CD4-positive, alpha-beta T cell (primary cell): ENCODE results near the gene MEX3C. TPM values are rescaled to one million over a fixed set of nuclear protein-coding genes. Genes with fewer than 3 reads are reported as not detected.
A peak's percentile ranks its signal among the peaks of the same experiment; 100 is the strongest.

ENCODE experiments used
- ATAC-seq: fragments of 200-7000 bp; cut with Tn5 transposase; one replicate; pipeline ENCODE4 v1.10.0; 2022; ENCODE audit warnings: mild to moderate bottlenecking; ENCODE audit not compliant: poor library complexity
- CTCF ChIA-PET: fragments of 350-600 bp; sonication (Branson Sonifier 250); formaldehyde crosslinking; loops from one replicate; lab custom pipeline; 2021; ENCODE audit warnings: antibody characterized with exemption, inconsistent platforms; lab: Charles Lee
- POLR2A ChIA-PET: fragments of 350-600 bp; sonication (Branson Sonifier 250); formaldehyde crosslinking; loops from one replicate; lab custom pipeline; 2021; ENCODE audit warnings: antibody characterized with exemption, inconsistent platforms; lab: Charles Lee
- DNase-seq, 14 experiments: peaks; one replicate each; pipeline ENCODE4 v3.0.0-alpha.2; 2013 to 2020; ENCODE audit warnings: mixed read lengths in 2 of 14
- H3K27ac ChIP-seq, 2 donors: one replicate each; pipeline versions ENCODE4 v1.5.1 to v1.7.0; 2013; ENCODE audit warnings: low read length in 2 of 2, low read depth in 1 of 2, mild to moderate bottlenecking in 1 of 2
- H3K27me3 ChIP-seq, 2 experiments: 1 replicate in 1 of 2; 2 replicates in 1 of 2; pipeline versions ENCODE4 v1.6.1 to v1.7.0; 2013; ENCODE audit warnings: low read length in 2 of 2, control low read depth in 1 of 2, mild to moderate bottlenecking in 1 of 2, moderate library complexity in 1 of 2; ENCODE audit not compliant: insufficient read depth in 2 of 2, control insufficient read depth in 1 of 2
- H3K36me3 ChIP-seq: one replicate; pipeline ENCODE4 v1.6.1; 2013; ENCODE audit warnings: low read length, control low read depth; ENCODE audit not compliant: insufficient read depth
- H3K4me1 ChIP-seq: one replicate; pipeline ENCODE4 v1.6.1; 2013; ENCODE audit warnings: low read length, control low read depth; ENCODE audit not compliant: insufficient read depth
- H3K4me3 ChIP-seq: one replicate; pipeline ENCODE4 v1.5.1; 2013; ENCODE audit warnings: mild to moderate bottlenecking, low read length, moderate library complexity
- H3K9me3 ChIP-seq, 2 experiments: 1 replicate in 1 of 2; 2 replicates in 1 of 2; pipeline versions ENCODE4 v1.6.1 to v1.7.0; 2013; ENCODE audit warnings: low read length in 2 of 2, mild to moderate bottlenecking in 2 of 2, control low read depth in 1 of 2, moderate library complexity in 1 of 2; ENCODE audit not compliant: control insufficient read depth in 1 of 2, insufficient read depth in 1 of 2
- H3K27ac Mint-ChIP-seq: one replicate; pipeline ENCODE4 v1.8.0; 2020; ENCODE audit warnings: mixed read lengths
- H3K27me3 Mint-ChIP-seq: one replicate; pipeline ENCODE4 v1.8.0; 2021; ENCODE audit warnings: mixed read lengths
- H3K36me3 Mint-ChIP-seq: one replicate; pipeline ENCODE4 v1.8.0; 2021; ENCODE audit warnings: low read depth, mixed read lengths
- H3K4me1 Mint-ChIP-seq: one replicate; pipeline ENCODE4 v1.8.0; 2021; ENCODE audit warnings: low read depth, mixed read lengths
- H3K4me3 Mint-ChIP-seq: one replicate; pipeline ENCODE4 v1.8.0; 2020; ENCODE audit warnings: mild to moderate bottlenecking, mixed read lengths
- H3K9me3 Mint-ChIP-seq: one replicate; pipeline ENCODE4 v1.8.0; 2020; ENCODE audit warnings: mixed read lengths
- intact Hi-C, 2 experiments: fragments of 100-400 bp; cut with DNase I in 1 of 2; cut with micrococcal nuclease in 1 of 2; formaldehyde crosslinking; loops; one replicate each; pipeline versions ENCODE4 v1.15.1 to v1.9.0; 2023 to 2025; cut with DNase I, micrococcal nuclease
- total RNA-seq, 174 experiments: library from RNA in 2 of 174; stranded (reverse) in 2 of 174; gene quantifications; one replicate each; pipeline ENCODE4 v1.2.3 and lab custom pipeline; 2021 to 2026
- TF ChIP-seq, protein P1 (sequence below): fragments of 200-600 bp; IDR thresholded peaks from one replicate; pipeline ENCODE4 v1.8.0; 2022; ENCODE audit warnings: antibody characterized with exemption, mild to moderate bottlenecking

MEX3C gene
- total RNA-seq, 2 experiments from 2014 or later, result 70.8 to 76.1 TPM

DNA sequence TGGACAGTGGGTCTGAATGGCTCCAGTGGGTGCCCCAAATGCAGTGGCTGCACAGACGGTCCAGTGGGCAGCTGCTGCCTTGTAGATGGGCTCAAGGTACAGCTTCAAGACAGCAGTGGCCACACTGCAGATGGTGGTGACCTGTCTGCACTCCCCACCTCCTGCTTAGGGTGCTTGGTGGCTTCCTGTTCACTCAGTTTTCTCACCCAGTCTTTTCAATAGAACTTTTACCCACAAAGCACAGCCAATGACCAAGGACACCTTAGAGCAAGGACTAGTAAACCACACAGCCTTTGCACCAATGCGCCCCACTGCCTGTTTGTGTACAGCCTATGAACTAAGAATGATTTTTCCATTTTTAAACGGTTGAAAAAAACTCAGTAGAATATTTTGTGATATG, 34.9 kb downstream of the MEX3C start:
- TF ChIP-seq, protein P1, sequence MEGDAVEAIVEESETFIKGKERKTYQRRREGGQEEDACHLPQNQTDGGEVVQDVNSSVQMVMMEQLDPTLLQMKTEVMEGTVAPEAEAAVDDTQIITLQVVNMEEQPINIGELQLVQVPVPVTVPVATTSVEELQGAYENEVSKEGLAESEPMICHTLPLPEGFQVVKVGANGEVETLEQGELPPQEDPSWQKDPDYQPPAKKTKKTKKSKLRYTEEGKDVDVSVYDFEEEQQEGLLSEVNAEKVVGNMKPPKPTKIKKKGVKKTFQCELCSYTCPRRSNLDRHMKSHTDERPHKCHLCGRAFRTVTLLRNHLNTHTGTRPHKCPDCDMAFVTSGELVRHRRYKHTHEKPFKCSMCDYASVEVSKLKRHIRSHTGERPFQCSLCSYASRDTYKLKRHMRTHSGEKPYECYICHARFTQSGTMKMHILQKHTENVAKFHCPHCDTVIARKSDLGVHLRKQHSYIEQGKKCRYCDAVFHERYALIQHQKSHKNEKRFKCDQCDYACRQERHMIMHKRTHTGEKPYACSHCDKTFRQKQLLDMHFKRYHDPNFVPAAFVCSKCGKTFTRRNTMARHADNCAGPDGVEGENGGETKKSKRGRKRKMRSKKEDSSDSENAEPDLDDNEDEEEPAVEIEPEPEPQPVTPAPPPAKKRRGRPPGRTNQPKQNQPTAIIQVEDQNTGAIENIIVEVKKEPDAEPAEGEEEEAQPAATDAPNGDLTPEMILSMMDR, result no peak
- no peak overlapping the region for H3K27ac Mint-ChIP-seq
- no peak overlapping the region for H3K4me3 ChIP-seq
- intact Hi-C loops, result no loop called here
- no peaks in the 10 kb centered on the region for H3K27me3 Mint-ChIP-seq
- CTCF ChIA-PET, result no interaction called here
- no peaks in the 10 kb centered on the region for H3K36me3 ChIP-seq
- H3K4me1 ChIP-seq, result no peaks in the 10 kb centered on the region
- DNase-seq (peak in 1 of 14 experiments; percentile 31), ATAC-seq (no peak)
- POLR2A ChIA-PET, result no interaction called here
- H3K36me3 Mint-ChIP-seq, result no peaks in the 10 kb centered on the region
- no peak overlapping the region for H3K27ac ChIP-seq
- H3K9me3 Mint-ChIP-seq, result no peaks in the 10 kb centered on the region
- H3K4me3 Mint-ChIP-seq, result no peak overlapping the region
- H3K4me1 Mint-ChIP-seq, result no peaks in the 10 kb centered on the region
- H3K27me3 ChIP-seq, result no peaks in the 10 kb centered on the region
- no peaks in the 10 kb centered on the region for H3K9me3 ChIP-seq

DNA sequence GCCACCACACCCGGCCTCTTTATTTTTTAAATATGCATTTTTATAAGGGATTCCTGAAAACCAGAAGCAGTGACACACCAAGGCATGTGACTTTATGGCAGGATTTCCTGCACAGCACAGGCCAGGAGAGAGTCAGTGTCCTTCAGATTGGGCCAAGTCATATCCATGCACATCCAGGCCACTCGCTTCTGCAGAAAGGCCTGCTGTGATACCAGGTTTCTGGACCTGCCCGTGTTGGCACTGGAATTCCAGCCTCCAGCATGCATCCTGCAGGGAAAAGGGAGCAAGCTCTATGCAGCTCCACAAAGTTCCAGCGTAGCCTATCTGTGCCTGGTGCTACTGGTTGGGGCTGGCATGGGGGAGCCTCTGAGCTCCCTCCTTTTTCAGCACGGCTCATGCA, 36.8 kb downstream of the MEX3C start:
- POLR2A ChIA-PET, result no interaction called here

DNA sequence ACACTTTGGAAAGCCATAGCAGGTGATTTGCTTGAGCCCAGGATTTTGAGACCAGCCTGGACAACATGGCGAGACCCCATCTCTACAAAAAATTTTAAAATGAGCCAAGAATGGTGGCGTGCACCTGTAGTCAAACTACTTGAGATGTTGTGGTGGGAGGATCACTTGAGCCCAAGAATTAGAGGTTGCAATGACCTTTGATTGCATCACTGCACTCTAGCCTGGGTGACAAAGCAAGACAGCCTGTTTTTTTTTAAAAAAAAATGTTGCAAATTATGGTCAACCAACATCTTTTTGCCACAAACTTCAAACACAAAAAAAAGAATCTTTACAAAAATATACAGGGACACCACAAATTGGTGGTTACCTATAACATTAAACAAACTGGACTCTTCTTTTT, 40.3 kb downstream of the MEX3C start:
- CTCF ChIA-PET, result interaction anchor here (0.6 to 1.1 kb wide), 2 partner anchors 11 to 126 kb away, joined by 3 to 4 read pairs; no protein-coding TSS in a partner anchor

More for the DNA sequence above, 36.8 kb downstream of the MEX3C start:
- Mint-ChIP-seq H3K4me1 (no peaks in the 10 kb centered on the region), H3K27me3 (no peaks in the 10 kb centered on the region), H3K27ac (no peak overlapping the region), H3K36me3 (no peaks in the 10 kb centered on the region), H3K4me3 (no peak overlapping the region), H3K9me3 (no peaks in the 10 kb centered on the region)
- Histone ChIP-seq H3K27me3 (no peaks in the 10 kb centered on the region), H3K36me3 (no peaks in the 10 kb centered on the region), H3K4me3 (no peak overlapping the region), H3K4me1 (no peaks in the 10 kb centered on the region), H3K9me3 (no peaks in the 10 kb centered on the region), H3K27ac (no peak overlapping the region)
- CTCF ChIA-PET, result no interaction called here
- ATAC-seq, result no peak
- intact Hi-C loops, result no loop called here
- DNase-seq, result no peak
- TF ChIP-seq, protein P1, result no peak

More for the DNA sequence above, 40.3 kb downstream of the MEX3C start:
- Mint-ChIP-seq H3K27ac (no peak overlapping the region), H3K27me3 (no peaks in the 10 kb centered on the region), H3K9me3 (no peaks in the 10 kb centered on the region), H3K36me3 (no peaks in the 10 kb centered on the region), H3K4me3 (no peak overlapping the region), H3K4me1 (peaks cover 27% of the 10 kb centered on the region)
- TF ChIP-seq, protein P1, result no peak
- ATAC-seq (no peak), DNase-seq (no peak)
- Histone ChIP-seq H3K4me1 (peaks cover 25% of the 10 kb centered on the region), H3K4me3 (no peak overlapping the region), H3K9me3 (no peaks in the 10 kb centered on the region), H3K27me3 (no peaks in the 10 kb centered on the region), H3K27ac (no peak overlapping the region), H3K36me3 (no peaks in the 10 kb centered on the region)
- POLR2A ChIA-PET, result no interaction called here
- intact Hi-C loops, result no loop called here
